OCI-LY7 (cell line): ENCODE data around the gene GAK. TPM values are rescaled to one million over a fixed set of nuclear protein-coding genes. Genes with fewer than 3 reads are reported as not detected.

Source experiments
- BruUV-seq: library from RNA; stranded (reverse); fragments of 400-500 nt; replicated peaks from 2 replicates; lab custom pipeline; 2021; lab: Mats Ljungman, UMichigan
- CTCF ChIA-PET: fragments of 300-600 bp; sonication (Branson Sonifier 250); formaldehyde crosslinking; loops from one replicate; lab custom pipeline; 2022; ENCODE audit warnings: antibody characterized with exemption; ENCODE audit not compliant: unreplicated experiment; lab: Charles Lee
- POLR2A ChIA-PET: fragments of 300-600 bp; sonication (Branson Sonifier 250); formaldehyde crosslinking; loops from one replicate; lab custom pipeline; 2022; ENCODE audit warnings: antibody characterized with exemption; lab: Charles Lee
- DNase-seq: peaks from one replicate; pipeline ENCODE4 v3.0.0-alpha.2; 2015; ENCODE audit warnings: low spot score
- H2AFZ ChIP-seq: fragments of 200-600 bp; sonication (generic), shearing (Covaris generic); 2 replicates; pipeline ENCODE4 v1.6.1; 2014; ENCODE audit warnings: mild to moderate bottlenecking, antibody characterized with exemption, low read length, moderate library complexity
- H3K27ac ChIP-seq: fragments of 200-600 bp; sonication (generic); 2 replicates; pipeline ENCODE4 v1.5.1; 2014; ENCODE audit warnings: mixed run types, low read depth, mild to moderate bottlenecking, moderate library complexity, low read length, inconsistent platforms; ENCODE audit not compliant: poor library complexity, severe bottlenecking
- H3K36me3 ChIP-seq: fragments of 200-600 bp; sonication (generic); 2 replicates; pipeline ENCODE4 v1.6.1; 2014; ENCODE audit warnings: mild to moderate bottlenecking, antibody characterized with exemption, low read length, moderate library complexity, mixed read lengths; ENCODE audit not compliant: insufficient read depth
- H3K4me1 ChIP-seq: fragments of 200-600 bp; sonication (generic); 2 replicates; pipeline ENCODE4 v1.5.1; 2014; ENCODE audit warnings: mild to moderate bottlenecking, low read length; ENCODE audit not compliant: insufficient read depth, poor library complexity, severe bottlenecking
- H3K4me2 ChIP-seq: fragments of 200-600 bp; sonication (generic); 2 replicates; pipeline ENCODE4 v1.6.1; 2014; ENCODE audit warnings: mild to moderate bottlenecking, low read length
- H3K4me3 ChIP-seq: fragments of 200-600 bp; sonication (generic); 2 replicates; pipeline ENCODE4 v1.5.1; 2014; ENCODE audit warnings: mild to moderate bottlenecking, low read depth, low read length; ENCODE audit not compliant: poor library complexity, severe bottlenecking
- H3K79me2 ChIP-seq: fragments of 200-600 bp; sonication (generic); 2 replicates; pipeline ENCODE4 v1.6.1; 2016; ENCODE audit warnings: low read depth, mild to moderate bottlenecking, low read length, moderate library complexity, mixed read lengths; ENCODE audit not compliant: insufficient read depth
- H3K9me2 ChIP-seq: fragments of 200-600 bp; sonication (generic); 2 replicates; pipeline ENCODE4 v1.6.1; 2016; ENCODE audit warnings: mild to moderate bottlenecking, low read length, mixed read lengths; ENCODE audit not compliant: insufficient read depth
- H3K9me3 ChIP-seq: fragments of 200-600 bp; sonication (generic); 2 replicates; pipeline ENCODE4 v1.6.1; 2014; ENCODE audit warnings: mild to moderate bottlenecking, mixed run types, low read length, mixed read lengths
- H4K20me1 ChIP-seq: fragments of 200-600 bp; sonication (generic); 2 replicates; pipeline ENCODE4 v1.6.1; 2014; ENCODE audit warnings: mild to moderate bottlenecking, antibody characterized with exemption, low read length, moderate library complexity, mixed read lengths; ENCODE audit not compliant: insufficient read depth
- CTCF ChIP-seq: fragments of 200-600 bp; sonication (generic); conservative IDR thresholded peaks from 2 replicates; pipeline ENCODE4 v1.5.1; 2014; ENCODE audit warnings: mild to moderate bottlenecking, antibody characterized with exemption, low read length, moderate library complexity, mixed read lengths
- EZH2phosphoT487 ChIP-seq: fragments of 200-600 bp; sonication (generic); IDR thresholded peaks from 2 replicates; pipeline ENCODE4 v1.6.1; 2018; ENCODE audit warnings: low read depth, borderline replicate concordance, mild to moderate bottlenecking, mixed run types, antibody characterized with exemption, low read length, moderate library complexity, mixed read lengths
- intact Hi-C: fragments of 100-400 bp; cut with micrococcal nuclease; formaldehyde crosslinking; loops from one replicate; pipeline ENCODE4 v1.10.0; 2022; ENCODE audit not compliant: unreplicated experiment
- total RNA-seq, 2 experiments: library from RNA; depleted of rRNA in 1 of 2; stranded (reverse); fragments of >200 nt in 1 of 2; shearing (Covaris generic) in 1 of 2; gene quantifications; 2 replicates each; pipeline ENCODE4 v1.2.3, GENCODE V29; 2014 to 2022

The GAK gene
- total RNA-seq, 2 experiments from 2014 or later: 86.1 to 107 TPM

GRCh38 chr4:906339-907102, 25.6 kb downstream of the GAK start:
- no peaks in the 10 kb centered on the region for H4K20me1 ChIP-seq
- ChIA-PET POLR2A (no interaction called here), CTCF (no interaction called here)
- peaks cover 58% of the 10 kb centered on the region for H3K36me3 ChIP-seq
- no peaks in the 10 kb centered on the region for H3K79me2 ChIP-seq
- intact Hi-C loops: no loop called here
- H3K4me2 ChIP-seq: no peak overlapping the region
- no peaks in the 10 kb centered on the region for H3K4me1 ChIP-seq
- H3K9me3 ChIP-seq: 0 out of 2 replicates have a peak, but pooled peaks cover 4% of the 10 kb centered on the region
- no peak for DNase-seq
- H2AFZ ChIP-seq: no peak overlapping the region
- H3K27ac ChIP-seq: no peak overlapping the region
- no peaks in the 10 kb centered on the region for H3K9me2 ChIP-seq
- H3K4me3 ChIP-seq: no peak overlapping the region
- no peak for TF ChIP-seq EZH2phosphoT487
- no peak for TF ChIP-seq CTCF
- BruUV-seq: no TSS peak

GRCh38 chr4:905485-906338, 26.4 kb downstream of the GAK start:
- DNase-seq: no peak
- no peaks in the 10 kb centered on the region for H4K20me1 ChIP-seq
- H3K9me3 ChIP-seq: 0 out of 2 replicates have a peak, but pooled peaks cover 4% of the 10 kb centered on the region
- BruUV-seq: no TSS peak
- H3K36me3 ChIP-seq: peaks cover 52% of the 10 kb centered on the region
- no peak overlapping the region for H3K4me2 ChIP-seq
- POLR2A ChIA-PET: no interaction called here
- no peak overlapping the region for H3K27ac ChIP-seq
- H3K4me1 ChIP-seq: no peaks in the 10 kb centered on the region
- CTCF ChIA-PET: no interaction called here
- no peak overlapping the region for H2AFZ ChIP-seq
- H3K4me3 ChIP-seq: no peak overlapping the region
- TF ChIP-seq CTCF: no peak
- TF ChIP-seq EZH2phosphoT487: no peak
- H3K79me2 ChIP-seq: no peaks in the 10 kb centered on the region
- H3K9me2 ChIP-seq: no peaks in the 10 kb centered on the region
- intact Hi-C loops: no loop called here
